Glutamatergic neuron (in vitro differentiated cells): ENCODE data around the gene IL19. TPM values are rescaled to one million over a fixed set of nuclear protein-coding genes. Genes with fewer than 3 reads are reported as not detected.

ENCODE experiments used
- DNase-seq: peaks from one replicate; pipeline ENCODE4 v3.0.0; 2022
- H3K27ac Mint-ChIP-seq: one replicate; pipeline ENCODE4 v1.8.0; 2020; ENCODE audit warnings: mild to moderate bottlenecking, mixed read lengths, inconsistent platforms; ENCODE audit not compliant: unreplicated experiment
- H3K27me3 Mint-ChIP-seq: one replicate; pipeline ENCODE4 v1.8.0; 2020; ENCODE audit warnings: mild to moderate bottlenecking, moderate library complexity, mixed read lengths, inconsistent platforms; ENCODE audit not compliant: unreplicated experiment
- H3K36me3 Mint-ChIP-seq: one replicate; pipeline ENCODE4 v1.8.0; 2020; ENCODE audit warnings: mild to moderate bottlenecking, mixed read lengths, inconsistent platforms; ENCODE audit not compliant: unreplicated experiment
- H3K4me1 Mint-ChIP-seq: one replicate; pipeline ENCODE4 v1.8.0; 2020; ENCODE audit warnings: mild to moderate bottlenecking, low read depth, mixed read lengths, inconsistent platforms; ENCODE audit not compliant: unreplicated experiment
- H3K4me3 Mint-ChIP-seq: one replicate; pipeline ENCODE4 v1.8.0; 2020; ENCODE audit warnings: mild to moderate bottlenecking, mixed read lengths, inconsistent platforms; ENCODE audit not compliant: unreplicated experiment
- H3K9me3 Mint-ChIP-seq: one replicate; pipeline ENCODE4 v1.8.0; 2020; ENCODE audit warnings: mild to moderate bottlenecking, moderate library complexity, mixed read lengths, inconsistent platforms; ENCODE audit not compliant: unreplicated experiment
- CTCF ChIP-seq: fragments of 200-600 bp; sonication (generic); IDR thresholded peaks from one replicate; pipeline ENCODE4 v1.5.0; 2021; ENCODE audit not compliant: partially characterized antibody, unreplicated experiment
- total RNA-seq: library from RNA; stranded (reverse); fragmentation: NEBNext Ultra II Directional; extraction: Animal tissue kit (Norgen Biotek cat#: 25700); gene quantifications from one replicate; pipeline ENCODE4 v1.2.1, GENCODE V29; 2021; ENCODE audit not compliant: unreplicated experiment

IL19 gene
- total RNA-seq, 1 donor from 2014 or later = not detected

- DNase-seq = no peak
- peaks cover 3% of the 10 kb centered on the region for H3K27me3 Mint-ChIP-seq
- TF ChIP-seq CTCF = no peak
- no peak overlapping the region for H3K4me3 Mint-ChIP-seq
- no peaks in the 10 kb centered on the region for H3K36me3 Mint-ChIP-seq
- H3K27ac Mint-ChIP-seq = no peak overlapping the region
- H3K9me3 Mint-ChIP-seq = no peaks in the 10 kb centered on the region
- no peaks in the 10 kb centered on the region for H3K4me1 Mint-ChIP-seq
Observed at GRCh38 chr1:206832352-206832880, 61.8 kb downstream of the IL19 start.

- Mint-ChIP-seq H3K36me3 (no peaks in the 10 kb centered on the region), H3K4me1 (no peaks in the 10 kb centered on the region), H3K27me3 (peaks cover 3% of the 10 kb centered on the region), H3K4me3 (no peak overlapping the region), H3K9me3 (no peaks in the 10 kb centered on the region), H3K27ac (no peak overlapping the region)
- DNase-seq = no peak
- no peak for TF ChIP-seq CTCF
Observed at GRCh38 chr1:206833106-206833680, 62.6 kb downstream of the IL19 start.

- DNase-seq = no peak
- no peak overlapping the region for H3K4me3 Mint-ChIP-seq
- no peak for TF ChIP-seq CTCF
- no peaks in the 10 kb centered on the region for H3K9me3 Mint-ChIP-seq
- no peak overlapping the region for H3K27ac Mint-ChIP-seq
- peaks cover 3% of the 10 kb centered on the region for H3K27me3 Mint-ChIP-seq
- no peaks in the 10 kb centered on the region for H3K36me3 Mint-ChIP-seq
- H3K4me1 Mint-ChIP-seq = no peaks in the 10 kb centered on the region
Observed at GRCh38 chr1:206833801-206834200, 63.2 kb downstream of the IL19 start.

GRCh38 chr1:206834217-206834616 lies 63.6 kb downstream of the IL19 start:
- no peak for TF ChIP-seq CTCF
- no peaks in the 10 kb centered on the region for H3K9me3 Mint-ChIP-seq
- peaks cover 3% of the 10 kb centered on the region for H3K27me3 Mint-ChIP-seq
- H3K36me3 Mint-ChIP-seq = no peaks in the 10 kb centered on the region
- H3K27ac Mint-ChIP-seq = no peak overlapping the region
- no peak for DNase-seq
- no peak overlapping the region for H3K4me3 Mint-ChIP-seq
- no peaks in the 10 kb centered on the region for H3K4me1 Mint-ChIP-seq

GRCh38 chr1:206834711-206835110 lies 64.1 kb downstream of the IL19 start:
- Mint-ChIP-seq H3K4me1 (no peaks in the 10 kb centered on the region), H3K4me3 (no peak overlapping the region), H3K27me3 (peaks cover 3% of the 10 kb centered on the region), H3K9me3 (no peaks in the 10 kb centered on the region), H3K36me3 (no peaks in the 10 kb centered on the region), H3K27ac (no peak overlapping the region)
- no peak for TF ChIP-seq CTCF
- no peak for DNase-seq
